Measurements from ENCODE around the gene WDR1. TPM values are rescaled to one million over a fixed set of nuclear protein-coding genes. Genes with fewer than 3 reads are reported as not detected.

Gene WDR1
- total and polyA plus RNA-seq, 2 of the 13 experiments (the other 11 are each of a cell fraction or from before 2014, with no cell fraction given): 106 to 198 TPM

DNA sequence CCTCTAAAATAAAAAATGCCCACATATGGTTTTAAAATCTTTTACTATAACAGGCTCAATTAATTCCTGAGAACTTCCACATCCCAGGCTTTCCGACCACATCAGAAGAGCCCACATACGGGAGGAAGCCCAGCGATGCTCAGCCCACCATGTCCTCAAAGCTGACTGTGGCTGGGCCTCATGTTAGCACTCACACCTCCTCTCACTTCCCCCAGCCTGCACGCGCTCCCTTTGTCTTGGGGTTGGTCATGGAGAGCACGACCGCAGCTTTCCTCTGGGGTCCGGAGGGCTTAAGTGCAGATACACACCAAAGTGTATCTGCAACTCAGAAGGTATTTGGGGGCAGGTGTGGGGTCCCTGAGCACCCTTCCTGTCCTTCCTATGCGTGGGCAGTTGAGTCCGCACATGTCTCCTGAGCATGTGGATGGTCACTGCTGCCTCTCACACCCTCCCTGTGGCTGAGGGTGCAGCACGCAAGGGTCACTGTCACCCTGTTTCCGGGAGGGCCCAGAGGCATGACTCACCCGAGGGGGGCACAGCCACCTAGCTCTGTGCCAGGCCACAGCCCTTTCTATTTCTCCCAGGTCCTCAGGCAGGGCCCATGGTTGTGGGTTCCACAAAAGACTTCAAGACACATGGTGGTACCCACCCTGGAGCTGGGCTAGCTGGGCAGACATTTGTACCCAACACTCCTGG is 21.2 kb downstream of the WDR1 start (continued):
- TF ChIP-seq ZNF615 (CRISPR knock-in tag; IDR thresholded peaks at IDR 0.05; ENCODE audit: borderline replicate concordance) (no peak), ZNF280D (CRISPR knock-in tag; IDR thresholded peaks at IDR 0.05) (no peak), ZNF703 (CRISPR knock-in tag; IDR thresholded peaks at IDR 0.05; ENCODE audit: borderline replicate concordance) (no peak), ZNF256 (CRISPR knock-in tag; conservative IDR thresholded peaks at IDR 0.05) (no peak), ZNF451 (CRISPR knock-in tag; IDR thresholded peaks at IDR 0.05) (no peak), NRL (CRISPR knock-in tag; IDR thresholded peaks at IDR 0.05; ENCODE audit: borderline replicate concordance) (no peak)

- Histone ChIP-seq H3K9ac (ENCODE audit: insufficient read depth, low read depth, low read length) (no peak overlapping the region), H3K9me3 (ENCODE audit: low read length) (no peaks in the 10 kb centered on the region), H2AFZ (ENCODE audit: low read length) (no peak overlapping the region), H3K27ac (ENCODE audit: extremely low read length, insufficient read depth, low read length) (no peak overlapping the region), H3K4me1 (ENCODE audit: insufficient read depth, low read length) (peaks cover 16% of the 10 kb centered on the region; the same call in 1 of the 2 replicates), H3K36me3 (replicated peaks in 1 of 2; ENCODE audit: control insufficient read depth in 1 of 2, insufficient read depth in 2 of 2, low read length in 2 of 2) (peaks cover 73 to 97% of the 10 kb centered on the region in 2 experiments), H3K4me3 (replicated peaks in 1 of 3; ENCODE audit: insufficient read depth in 1 of 3, low read depth in 2 of 3, low read length in 3 of 3) (no peak overlapping the region), H3K4me2 (ENCODE audit: low read depth, low read length) (no peak overlapping the region), H4K20me1 (ENCODE audit: insufficient read depth, low read length) (peaks cover 21% of the 10 kb centered on the region), H3K79me2 (ENCODE audit: insufficient read depth, low read length) (peaks cover 11% of the 10 kb centered on the region), H3K27me3 (ENCODE audit: control insufficient read depth in 1 of 2, insufficient read depth in 2 of 2, low read length in 2 of 2) (no peaks in the 10 kb centered on the region; a peak in 1 of 5 replicates)
- intact Hi-C loops (cut with micrococcal nuclease; ENCODE audit: unreplicated experiment) (no loop called here), in situ Hi-C loops (cut with HindIII; ENCODE audit: extremely low pct_ligation_motif_present, low pct_unique_long_range_greater_than_20kb) (no loop called here)
- BruUV-seq (replicated peaks): no TSS peak
- WGBS (ENCODE audit: low lambda C conversion rate): 100% methylated on average over 9 of the region's 13 CpGs
- FAIRE-seq (no peak), DNase-seq (ENCODE audit: low spot score) (no peak), ATAC-seq (no peak)
- TF ChIP-seq NFKBIZ (CRISPR knock-in tag; IDR thresholded peaks at IDR 0.05) (no peak), MIER2 (CRISPR knock-in tag; IDR thresholded peaks at IDR 0.05) (no peak), BORCS8-MEF2B (CRISPR knock-in tag; IDR thresholded peaks at IDR 0.05) (no peak), MXD3 (CRISPR knock-in tag; IDR thresholded peaks at IDR 0.05) (no peak), POLR2AphosphoS2 (IDR thresholded peaks at IDR 0.05; ENCODE audit: low read depth, low read length) (no peak)
- ChIA-PET POLR2A (no interaction called here), CTCF (ENCODE audit: low intra/inter-chr PET ratio, low total read pairs) (no interaction called here)
Observed at GRCh38 chr4:10094841-10095240, 21.8 kb downstream of the WDR1 start.
